Measurements from ENCODE around the gene YPEL4.

YPEL4 gene

GRCh38 chr11:57639321-57640067 lies 10.2 kb downstream of the YPEL4 start:
- no peak for DNase-seq (ENCODE audit: low read depth)
- TF ChIP-seq, protein P1, sequence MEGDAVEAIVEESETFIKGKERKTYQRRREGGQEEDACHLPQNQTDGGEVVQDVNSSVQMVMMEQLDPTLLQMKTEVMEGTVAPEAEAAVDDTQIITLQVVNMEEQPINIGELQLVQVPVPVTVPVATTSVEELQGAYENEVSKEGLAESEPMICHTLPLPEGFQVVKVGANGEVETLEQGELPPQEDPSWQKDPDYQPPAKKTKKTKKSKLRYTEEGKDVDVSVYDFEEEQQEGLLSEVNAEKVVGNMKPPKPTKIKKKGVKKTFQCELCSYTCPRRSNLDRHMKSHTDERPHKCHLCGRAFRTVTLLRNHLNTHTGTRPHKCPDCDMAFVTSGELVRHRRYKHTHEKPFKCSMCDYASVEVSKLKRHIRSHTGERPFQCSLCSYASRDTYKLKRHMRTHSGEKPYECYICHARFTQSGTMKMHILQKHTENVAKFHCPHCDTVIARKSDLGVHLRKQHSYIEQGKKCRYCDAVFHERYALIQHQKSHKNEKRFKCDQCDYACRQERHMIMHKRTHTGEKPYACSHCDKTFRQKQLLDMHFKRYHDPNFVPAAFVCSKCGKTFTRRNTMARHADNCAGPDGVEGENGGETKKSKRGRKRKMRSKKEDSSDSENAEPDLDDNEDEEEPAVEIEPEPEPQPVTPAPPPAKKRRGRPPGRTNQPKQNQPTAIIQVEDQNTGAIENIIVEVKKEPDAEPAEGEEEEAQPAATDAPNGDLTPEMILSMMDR (IDR thresholded peaks at IDR 0.05; ENCODE audit: insufficient read depth, low read depth, low read length, missing control alignments): no peak
- H3K4me3 ChIP-seq (ENCODE audit: low read depth, low read length): peak overlapping the region; percentile 73

- TF ChIP-seq, protein P1 (IDR thresholded peaks at IDR 0.05; ENCODE audit: insufficient read depth, low read depth, low read length, missing control alignments): no peak
- H3K4me3 ChIP-seq (ENCODE audit: low read depth, low read length): peak overlapping the region; percentile 73
- no peak for DNase-seq (ENCODE audit: low read depth)
Measured at GRCh38 chr11:57638811-57639320, 10.8 kb downstream of the YPEL4 start.

GRCh38 chr11:57638005-57638781 lies 11.5 kb downstream of the YPEL4 start:
- DNase-seq (ENCODE audit: low read depth): peak; percentile 44
- peak overlapping the region; percentile 73 for H3K4me3 ChIP-seq (ENCODE audit: low read depth, low read length)

GRCh38 chr11:57637626-57638004 lies 12.1 kb downstream of the YPEL4 start:
- DNase-seq (ENCODE audit: low read depth): no peak
- TF ChIP-seq, protein P1 (IDR thresholded peaks at IDR 0.05; ENCODE audit: insufficient read depth, low read depth, low read length, missing control alignments): no peak
- H3K4me3 ChIP-seq (ENCODE audit: low read depth, low read length): peak overlapping the region; percentile 73

More at GRCh38 chr11:57638005-57638781, 11.5 kb downstream of the YPEL4 start:
- TF ChIP-seq, protein P1 (IDR thresholded peaks at IDR 0.05; ENCODE audit: insufficient read depth, low read depth, low read length, missing control alignments): no peak

DNA sequence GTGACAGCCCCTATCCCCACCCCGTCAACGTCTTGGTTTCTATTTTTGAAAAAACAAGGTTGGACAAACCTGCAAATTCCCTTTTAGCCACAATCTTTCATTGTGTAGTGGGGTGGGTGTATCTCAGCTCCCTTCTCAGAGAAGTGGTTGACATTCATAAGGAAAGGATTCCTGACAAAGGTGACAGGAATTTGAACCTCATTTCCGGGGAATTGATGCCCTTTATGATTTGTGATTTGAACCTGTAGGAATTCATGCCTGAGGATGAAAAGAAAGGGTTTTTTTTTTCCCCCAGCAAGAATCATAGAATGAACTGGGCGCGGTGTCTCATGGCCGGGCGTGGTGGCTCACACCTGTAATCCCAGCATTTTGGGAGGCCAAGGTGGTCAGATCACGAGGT lies 14.5 kb downstream of the YPEL4 start:
- no peak for DNase-seq (ENCODE audit: low read depth)
- H3K4me3 ChIP-seq (ENCODE audit: low read depth, low read length): no peak overlapping the region
- TF ChIP-seq, protein P1 (IDR thresholded peaks at IDR 0.05; ENCODE audit: insufficient read depth, low read depth, low read length, missing control alignments): no peak

DNA sequence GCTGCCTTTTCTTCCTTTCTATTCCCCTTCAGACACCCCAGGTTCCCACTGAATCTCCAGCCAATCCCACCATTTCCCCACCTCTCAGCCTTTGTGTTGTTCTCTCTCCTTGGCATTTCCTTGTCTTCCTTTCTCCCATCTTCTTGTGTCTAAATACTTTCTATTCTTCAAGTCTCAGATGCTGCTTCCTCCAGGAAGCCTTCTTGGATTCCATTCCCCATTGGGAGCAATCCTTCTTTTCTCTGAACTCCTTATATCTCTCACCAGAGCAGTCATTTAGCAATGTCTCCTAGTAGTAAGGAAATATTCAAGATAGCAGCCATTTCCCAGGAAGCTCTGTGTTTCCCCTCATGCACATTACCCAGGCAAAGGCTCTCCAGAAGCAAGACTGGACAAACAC lies 15.4 kb downstream of the YPEL4 start:
- TF ChIP-seq, protein P1 (IDR thresholded peaks at IDR 0.05; ENCODE audit: insufficient read depth, low read depth, low read length, missing control alignments): no peak
- H3K4me3 ChIP-seq (ENCODE audit: low read depth, low read length): no peak overlapping the region
- DNase-seq (ENCODE audit: low read depth): no peak

Data from GM12865 (cell line).